Stimulated activated CD8-positive, alpha-beta memory T cell treated with anti-CD3 and anti-CD28 coated beads, Interleukin-7, amount 100 ng/mL, for 24 hours (primary cell): ENCODE measurements around the gene FSTL5.

Experiments used
- DNase-seq: peaks from one replicate; pipeline ENCODE4 v3.0.0-alpha.2; 2020; ENCODE audit warnings: low read depth

FSTL5 gene

DNA sequence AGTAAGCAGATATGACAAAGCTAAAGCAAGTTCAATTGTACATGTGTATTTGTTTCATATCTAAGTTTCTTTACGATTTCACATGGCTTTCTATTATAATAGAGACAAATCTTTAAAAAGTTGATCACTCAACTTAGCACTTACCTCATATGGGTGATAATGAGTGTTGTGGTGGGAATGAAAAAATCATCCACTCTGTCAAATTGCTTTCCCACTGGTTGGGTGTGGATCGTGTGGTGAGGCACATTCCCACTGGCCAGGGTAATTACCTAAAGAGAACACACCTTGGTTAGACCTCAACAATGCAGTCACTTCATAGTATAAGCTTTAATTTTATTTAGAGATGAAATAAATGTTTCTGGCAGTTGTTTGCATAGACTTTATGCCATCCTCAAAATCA is 708.9 kb downstream of the FSTL5 start:
- no peak for DNase-seq

DNA sequence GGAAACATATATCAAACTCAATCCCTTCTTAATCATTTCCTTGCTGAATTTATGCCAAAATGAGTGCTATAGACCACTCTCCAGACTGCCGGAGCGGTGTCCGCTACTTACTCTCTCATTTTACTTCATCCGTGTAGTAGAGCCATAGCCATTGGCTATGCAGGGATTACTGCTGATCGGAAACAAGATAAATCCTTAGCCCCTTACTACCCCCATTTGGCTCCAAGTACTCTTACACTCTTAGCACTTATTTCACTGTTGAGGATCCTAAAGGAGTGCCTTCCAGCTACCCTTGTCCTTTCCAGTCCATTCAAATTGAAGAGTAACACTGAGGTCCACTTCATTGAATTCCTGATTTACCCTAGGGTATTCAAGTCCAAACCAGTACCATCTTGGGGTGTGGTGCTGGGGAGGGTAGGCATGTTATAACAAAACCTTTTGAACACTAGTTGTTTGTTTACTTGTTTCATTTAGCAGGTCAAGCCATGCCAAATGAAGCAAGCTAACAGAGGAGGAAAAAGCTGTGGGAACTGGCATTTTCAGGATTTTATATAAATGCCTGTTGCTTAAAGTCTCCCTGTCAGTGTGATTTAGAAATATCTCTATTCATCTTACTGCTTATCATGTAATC is 715.1 kb downstream of the FSTL5 start:
- DNase-seq, result no peak

DNA sequence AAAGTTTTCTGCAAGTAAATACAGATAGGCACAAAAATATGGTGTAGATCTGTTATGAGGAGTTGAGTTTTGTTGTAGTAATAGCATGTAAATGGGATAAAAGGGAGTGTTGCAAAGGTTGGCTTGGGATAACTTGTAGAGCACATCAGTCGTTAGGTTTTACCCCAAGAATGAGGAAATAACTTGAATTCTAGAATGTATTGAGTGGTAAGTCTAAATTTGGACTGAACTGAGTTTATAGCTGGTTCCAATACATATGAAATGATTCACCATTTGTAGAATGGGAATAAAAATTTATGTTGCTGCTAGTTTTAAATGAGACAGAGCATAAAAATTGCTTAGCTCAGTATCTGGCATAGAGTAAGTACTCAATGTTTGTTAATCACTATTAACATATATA is 719.2 kb downstream of the FSTL5 start:
- DNase-seq, result no peak

DNA sequence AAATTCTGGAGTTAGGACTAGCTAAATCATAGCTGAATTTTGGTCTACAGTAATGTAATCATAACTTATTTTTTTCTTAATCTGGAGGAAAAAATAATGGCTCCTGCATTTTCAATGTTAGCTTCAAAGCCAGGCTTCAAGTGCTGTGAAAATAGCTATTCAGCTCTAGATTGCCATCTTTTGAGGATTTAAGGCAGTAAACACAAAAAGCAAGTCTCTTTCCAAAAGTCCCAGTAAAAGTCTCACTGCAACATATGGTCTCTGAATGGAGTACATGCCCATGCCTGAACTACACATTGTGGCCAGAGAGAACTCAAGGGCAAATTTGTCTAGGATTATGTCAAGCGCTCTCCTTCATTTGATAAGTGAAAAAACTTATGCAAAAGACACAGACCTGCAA is 720.9 kb downstream of the FSTL5 start:
- DNase-seq, result no peak

DNA sequence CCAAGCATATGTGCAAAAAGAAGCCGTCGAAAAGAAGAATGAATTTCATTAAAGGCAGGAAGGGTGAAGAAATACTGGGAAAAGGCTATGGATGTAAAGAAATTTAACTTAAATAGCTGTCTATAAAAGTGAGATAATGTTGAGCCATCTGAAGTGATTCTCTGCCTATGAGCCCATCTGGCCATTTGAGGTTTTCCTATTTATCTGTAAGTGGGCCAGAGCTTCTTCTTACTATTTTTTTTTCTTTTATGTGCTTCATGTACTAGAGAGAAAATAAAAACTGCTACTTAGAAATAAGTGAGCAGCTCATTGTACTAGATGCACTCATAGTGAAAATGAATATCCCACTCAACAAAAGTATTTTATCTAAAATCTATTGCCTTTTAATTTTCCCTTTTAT is 725.7 kb downstream of the FSTL5 start:
- DNase-seq, result no peak

DNA sequence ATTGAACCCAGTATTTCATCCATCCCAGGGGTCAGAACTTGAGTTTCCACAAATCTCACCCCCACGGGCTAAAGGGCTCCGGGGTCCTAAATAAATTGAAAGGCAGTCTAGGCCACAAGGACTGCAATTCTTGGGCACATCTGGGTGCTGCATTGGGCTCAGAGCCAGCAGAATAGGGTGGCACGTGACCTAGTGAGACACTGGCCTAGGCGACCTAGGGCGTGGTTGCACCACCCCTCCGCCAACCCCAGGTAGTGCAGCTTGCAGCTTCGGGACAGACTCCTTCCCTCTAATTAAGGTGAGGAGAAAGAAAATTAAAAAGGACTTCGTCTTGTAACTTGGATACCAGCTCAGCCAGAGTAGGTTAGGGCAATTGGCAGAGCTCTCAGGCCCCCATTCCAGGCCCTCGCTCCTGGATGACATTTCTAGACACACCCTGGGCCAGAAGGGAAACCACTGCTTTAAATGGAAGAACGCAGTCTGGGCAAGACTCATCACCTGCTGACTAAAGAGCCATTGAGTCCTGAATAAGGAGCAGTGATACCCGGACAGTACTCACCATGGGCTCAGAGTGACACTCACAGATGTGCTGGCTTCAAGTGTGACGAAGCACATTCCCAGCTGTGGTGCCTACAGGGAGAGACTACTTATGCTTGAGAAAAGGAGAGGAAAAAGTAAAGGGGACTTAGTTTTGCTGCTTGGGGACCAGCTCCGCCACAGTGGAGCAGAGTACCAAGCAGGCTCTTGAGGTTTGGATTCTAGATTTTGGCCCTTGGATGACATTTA is 735.4 kb downstream of the FSTL5 start:
- no peak for DNase-seq

DNA sequence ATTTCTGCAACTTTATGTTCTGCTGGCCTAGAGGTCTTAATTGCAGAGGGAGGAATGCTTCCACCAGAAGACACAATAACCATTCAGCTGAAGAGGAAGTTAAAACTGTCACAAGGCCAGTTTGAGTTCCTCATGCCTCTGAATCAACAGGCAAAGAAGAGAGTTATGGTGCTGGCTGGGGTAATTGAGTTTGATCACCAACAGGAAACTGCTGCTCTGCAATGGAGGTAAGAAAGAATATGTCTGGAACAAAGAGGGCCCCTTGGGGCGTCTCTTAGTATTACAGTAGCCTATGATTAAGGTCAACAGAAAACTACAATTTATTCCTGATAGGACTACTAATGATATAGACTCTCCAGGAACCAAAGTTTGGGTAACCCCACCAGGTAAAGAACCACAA is 744.0 kb downstream of the FSTL5 start:
- DNase-seq, result no peak

DNA sequence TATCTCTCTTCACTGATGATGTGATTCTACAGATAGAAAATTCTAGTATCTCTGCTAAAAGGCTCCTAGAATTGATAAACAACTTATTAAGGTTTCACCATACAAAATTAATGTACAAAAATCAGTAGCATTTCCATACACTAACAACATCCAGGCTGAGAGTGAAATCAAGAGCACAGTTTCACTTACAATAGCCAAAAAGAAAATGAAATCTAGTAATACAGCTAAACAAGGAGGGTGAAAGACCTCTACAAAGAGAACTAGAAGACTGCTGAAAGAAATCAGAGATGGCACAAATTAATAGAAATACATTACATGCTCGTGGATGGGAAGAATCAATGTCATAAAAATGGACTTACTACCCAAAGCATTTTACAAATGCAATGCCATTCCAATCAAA is 751.9 kb downstream of the FSTL5 start:
- no peak for DNase-seq

DNA sequence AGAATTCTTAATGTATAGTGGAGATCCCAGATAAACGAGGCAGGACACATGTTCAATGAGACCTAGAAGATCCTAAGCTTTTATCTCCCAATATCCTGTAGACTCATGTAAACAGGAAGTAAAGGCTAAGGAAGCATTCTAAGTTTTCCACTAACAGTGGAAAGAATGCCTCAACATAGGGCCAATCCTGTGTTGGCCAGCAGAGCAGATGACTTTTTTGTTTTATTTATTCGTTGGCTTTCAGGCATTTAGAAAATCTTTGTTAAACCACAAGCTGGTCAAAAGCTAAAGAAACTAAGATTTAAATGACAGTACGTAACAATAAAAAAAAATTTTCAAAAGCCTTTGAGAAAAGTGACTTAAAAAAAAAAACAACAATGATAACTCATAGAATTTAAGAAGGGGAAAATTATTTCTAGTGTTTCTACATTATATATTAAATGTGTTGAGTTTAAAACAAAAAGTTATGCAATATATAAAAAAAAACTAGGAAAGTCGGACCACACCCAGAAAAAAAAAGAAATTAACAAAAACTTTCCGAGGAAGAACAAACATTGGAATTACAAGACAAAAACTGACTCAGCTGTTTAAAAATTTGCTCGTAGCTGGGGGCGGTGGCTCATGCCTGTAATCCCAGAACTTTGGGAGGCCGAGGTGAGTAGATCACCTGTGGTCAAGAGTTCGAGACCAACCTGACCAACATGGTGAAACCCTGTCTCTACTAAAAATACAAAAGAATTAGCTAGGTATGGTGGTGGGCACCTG is 759.3 kb downstream of the FSTL5 start:
- DNase-seq, result no peak

DNA sequence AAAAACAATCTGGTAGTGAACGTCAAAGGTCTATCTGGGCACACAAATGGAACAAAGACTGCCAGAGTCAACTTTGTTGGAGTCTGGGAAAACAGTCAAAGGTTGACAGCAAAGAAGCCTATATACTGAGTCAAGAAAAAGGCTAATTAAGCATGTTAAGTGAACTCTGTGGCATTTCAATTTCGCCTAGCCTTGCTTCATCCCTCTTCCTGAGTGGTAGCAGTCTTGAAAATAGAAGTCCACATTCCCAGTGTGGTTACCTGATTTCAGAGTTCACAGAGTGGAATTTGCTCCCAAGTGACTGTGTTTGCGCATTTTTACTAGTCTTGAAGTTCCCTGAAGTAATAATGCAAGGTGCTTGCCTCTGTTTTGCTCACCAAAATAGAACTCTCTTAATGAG is 760.0 kb downstream of the FSTL5 start:
- DNase-seq, result no peak

DNA sequence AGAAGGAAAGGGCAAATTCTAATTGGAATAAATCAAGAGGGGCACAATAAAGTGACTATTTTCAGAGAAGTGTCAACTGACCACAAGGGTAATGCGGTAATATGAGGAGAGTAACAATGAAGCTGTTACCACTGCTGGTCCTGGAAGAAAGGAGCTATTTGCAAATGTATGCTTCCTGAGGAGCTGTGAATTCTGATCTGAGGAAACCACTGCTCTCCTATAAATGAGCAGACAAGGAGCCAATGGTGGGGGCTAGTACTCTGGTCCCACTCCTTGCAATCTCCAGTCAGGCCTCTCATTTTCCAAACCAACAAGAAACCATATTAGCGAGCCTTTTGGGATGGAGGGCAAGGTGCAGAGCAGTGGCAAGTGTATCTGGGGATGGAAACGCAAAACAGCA is 770.2 kb downstream of the FSTL5 start:
- DNase-seq, result no peak

DNA sequence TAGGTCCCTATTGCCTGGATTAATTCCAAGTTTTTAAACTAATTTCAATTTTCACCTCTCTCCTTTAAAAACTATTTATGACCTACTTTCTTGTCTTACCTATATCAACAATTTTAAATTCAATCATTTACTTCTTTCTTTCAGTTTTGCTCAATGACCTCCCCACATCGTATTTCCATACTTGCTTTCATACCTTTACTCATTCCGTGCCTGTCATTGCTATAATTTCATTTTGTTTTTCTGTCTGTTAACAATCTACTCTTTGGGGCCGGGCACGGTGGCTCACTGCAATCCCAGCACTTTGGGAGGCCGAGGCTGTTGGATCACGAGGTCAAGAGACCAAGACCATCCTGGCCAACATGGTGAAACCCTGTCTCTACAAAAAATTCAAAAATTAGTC is 781.1 kb downstream of the FSTL5 start:
- no peak for DNase-seq

DNA sequence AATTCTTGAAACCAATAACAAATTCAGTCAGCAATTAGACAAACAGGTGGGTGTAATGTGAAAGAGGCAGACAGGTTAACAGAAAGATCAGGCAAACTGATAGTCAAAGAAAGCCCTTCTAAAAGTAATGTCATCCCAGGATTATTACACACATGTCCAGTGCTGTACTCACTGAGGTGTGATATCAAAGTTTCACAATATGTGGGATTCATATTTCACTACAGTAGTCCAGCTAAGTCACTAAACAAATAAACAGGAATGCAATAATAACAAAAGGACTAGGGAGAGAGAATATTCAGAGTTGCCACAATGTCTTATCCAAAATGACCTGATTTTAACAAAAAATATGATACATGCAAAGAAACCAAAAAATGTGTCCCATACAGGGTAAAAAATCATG is 787.5 kb downstream of the FSTL5 start:
- DNase-seq, result no peak

DNA sequence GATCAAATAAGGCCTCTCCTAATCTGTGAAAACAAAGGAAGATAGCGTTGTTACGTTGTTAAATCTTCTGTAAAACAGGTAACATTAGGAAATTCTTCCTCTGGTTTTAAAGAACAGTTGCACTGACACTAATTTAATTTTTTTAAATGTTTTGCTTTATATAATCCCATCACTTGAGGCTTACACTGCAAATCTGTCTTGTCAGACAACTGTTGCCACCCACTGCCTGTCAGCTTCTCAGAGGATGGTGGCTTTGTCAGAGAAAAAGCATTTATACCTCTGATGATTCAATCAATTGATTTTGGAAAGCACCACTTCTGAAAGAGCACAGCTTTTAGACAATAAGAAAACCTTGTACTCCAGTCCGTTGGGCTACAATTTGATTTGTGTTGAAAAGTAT is 799.1 kb downstream of the FSTL5 start:
- no peak for DNase-seq

DNA sequence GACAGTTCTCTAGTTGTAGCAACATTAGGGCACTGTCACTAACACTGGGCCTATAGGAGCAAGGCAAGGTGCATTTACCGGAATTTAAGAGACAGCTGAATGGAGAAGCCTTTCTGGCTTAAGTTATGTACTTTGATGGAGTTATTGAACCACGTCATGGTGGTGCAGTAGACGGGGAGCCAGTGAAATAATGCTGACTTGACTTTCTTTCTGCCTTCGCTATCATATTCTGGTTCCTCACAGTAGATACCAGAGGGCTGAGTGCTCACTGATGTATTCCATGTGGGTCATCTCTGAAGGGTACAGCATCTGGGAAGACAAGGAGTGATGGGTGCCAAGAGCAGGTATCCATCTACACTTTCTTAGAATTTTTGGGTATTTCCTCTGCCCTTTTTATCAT is 802.8 kb downstream of the FSTL5 start:
- DNase-seq, result no peak

DNA sequence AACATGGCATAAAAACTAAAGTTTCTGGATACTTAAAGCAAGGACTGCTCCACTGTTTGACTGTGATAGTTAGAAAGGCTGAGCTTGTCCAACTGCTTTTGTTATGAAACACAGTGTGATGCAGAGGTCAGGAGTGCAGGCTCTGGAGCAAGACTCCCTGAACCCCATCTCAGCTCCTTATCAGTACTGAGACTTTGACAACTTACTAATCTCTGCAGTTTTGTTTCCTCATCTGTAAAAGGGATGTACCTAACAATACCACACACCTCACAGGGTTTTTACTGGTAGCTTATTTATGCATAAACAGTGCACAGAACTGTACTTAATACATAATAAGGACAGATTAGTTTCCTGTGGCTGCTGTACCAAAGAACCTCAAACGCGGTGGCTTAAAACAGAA is 804.3 kb downstream of the FSTL5 start:
- DNase-seq, result no peak

DNA sequence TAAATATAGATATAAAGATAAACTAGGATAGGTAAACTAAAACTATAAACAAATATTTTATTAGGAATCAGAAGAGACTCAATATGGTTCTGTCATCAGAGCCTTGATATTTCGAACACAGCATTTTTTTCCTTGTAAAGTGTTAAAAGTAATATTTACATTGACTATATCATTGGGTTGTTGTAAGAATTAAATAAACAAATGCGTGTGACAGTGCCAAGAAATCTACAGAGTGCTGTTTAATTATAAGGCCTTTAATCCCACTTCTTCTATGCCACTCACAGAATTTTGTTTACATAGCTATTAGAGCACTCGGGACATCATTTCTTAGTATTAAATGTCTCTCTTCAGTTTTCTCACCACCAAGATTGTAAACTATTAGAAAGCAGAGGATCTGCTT is 807.4 kb downstream of the FSTL5 start:
- DNase-seq, result no peak

DNA sequence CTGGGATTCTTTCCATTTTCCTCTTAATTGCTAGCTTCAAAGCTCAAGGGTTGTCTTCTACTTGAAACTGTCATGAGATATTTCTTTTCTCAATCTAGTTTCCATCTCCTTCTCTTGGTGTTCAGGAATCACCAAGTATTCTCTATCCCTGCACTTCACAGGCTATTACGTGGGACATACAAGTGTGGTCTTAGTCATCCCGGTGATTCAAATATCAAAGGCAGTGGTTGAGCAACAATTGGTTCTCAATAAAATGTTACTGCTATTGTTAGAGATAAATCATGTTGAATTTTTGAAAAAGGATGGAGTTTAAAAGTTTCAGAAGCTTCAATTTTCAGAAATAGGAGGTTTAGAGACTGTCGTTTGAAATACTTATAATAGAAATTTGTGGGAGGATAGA is 812.9 kb downstream of the FSTL5 start:
- no peak for DNase-seq

DNA sequence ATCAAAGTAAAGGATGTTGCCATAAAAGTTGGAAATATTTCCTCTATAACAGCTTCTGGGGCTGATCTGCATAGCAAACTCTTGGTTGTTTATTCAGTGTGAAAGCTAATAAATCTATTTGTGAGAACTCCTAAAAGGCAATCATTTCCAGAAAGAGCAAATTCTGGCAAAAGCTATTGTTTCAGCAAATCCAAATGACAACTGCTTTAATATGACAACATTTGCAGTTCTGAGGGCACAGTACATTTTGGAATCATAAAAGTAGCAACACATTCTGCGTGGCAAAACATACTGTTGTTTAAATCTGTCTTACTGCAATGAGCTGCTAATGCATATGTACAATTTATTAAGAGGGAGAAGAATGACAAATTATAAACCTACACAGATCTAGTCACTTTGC is 818.1 kb downstream of the FSTL5 start:
- no peak for DNase-seq

DNA sequence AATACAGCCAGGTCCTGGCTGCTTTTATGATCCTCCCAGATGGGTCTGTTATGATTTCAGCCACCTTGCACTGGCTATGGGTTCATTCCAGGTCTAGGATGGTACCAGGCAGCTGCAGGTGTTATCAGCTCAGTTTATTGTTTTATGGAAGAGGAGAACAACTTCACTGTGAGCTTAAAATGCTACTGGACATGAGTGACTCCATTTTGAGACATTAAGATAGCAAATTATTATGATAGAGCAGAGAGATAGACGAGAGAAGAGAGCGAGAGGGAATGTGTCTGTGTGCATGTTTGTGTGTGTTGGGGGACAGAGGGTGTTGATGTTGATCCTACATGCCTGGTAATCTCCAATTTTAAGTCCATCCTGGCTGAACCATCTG is 820.2 kb downstream of the FSTL5 start:
- no peak for DNase-seq

DNA sequence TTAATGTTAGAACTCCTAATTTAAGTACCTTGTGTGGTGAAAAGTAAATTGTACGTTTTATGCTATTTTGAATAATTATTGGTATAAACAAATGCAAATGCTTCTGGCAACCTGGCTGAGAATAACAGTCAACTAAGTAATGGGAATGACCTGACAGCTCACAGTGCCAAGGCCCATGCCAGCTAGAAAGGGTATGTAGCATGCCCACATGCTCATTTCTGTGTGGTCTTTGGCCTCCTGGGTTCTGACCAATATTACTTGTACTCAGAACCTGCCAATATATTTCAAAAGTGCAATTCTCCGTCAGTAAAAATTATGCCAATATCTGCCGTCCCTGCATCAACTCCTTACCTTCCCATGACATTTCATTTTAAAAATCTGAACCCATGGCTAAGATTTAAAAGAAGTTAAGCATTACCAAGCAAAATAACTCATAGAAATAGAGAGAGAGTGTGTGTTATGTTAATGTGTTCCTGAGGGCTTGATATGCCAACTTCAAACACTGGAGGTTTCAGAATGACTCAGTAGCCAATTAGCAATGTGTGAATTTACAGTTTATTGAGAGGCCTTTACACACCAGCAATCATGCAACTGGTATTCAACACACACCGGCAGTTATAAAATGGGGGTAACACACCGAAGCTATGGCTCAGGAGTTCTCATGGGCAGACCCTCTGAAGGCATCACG is 820.8 kb downstream of the FSTL5 start:
- DNase-seq, result no peak

DNA sequence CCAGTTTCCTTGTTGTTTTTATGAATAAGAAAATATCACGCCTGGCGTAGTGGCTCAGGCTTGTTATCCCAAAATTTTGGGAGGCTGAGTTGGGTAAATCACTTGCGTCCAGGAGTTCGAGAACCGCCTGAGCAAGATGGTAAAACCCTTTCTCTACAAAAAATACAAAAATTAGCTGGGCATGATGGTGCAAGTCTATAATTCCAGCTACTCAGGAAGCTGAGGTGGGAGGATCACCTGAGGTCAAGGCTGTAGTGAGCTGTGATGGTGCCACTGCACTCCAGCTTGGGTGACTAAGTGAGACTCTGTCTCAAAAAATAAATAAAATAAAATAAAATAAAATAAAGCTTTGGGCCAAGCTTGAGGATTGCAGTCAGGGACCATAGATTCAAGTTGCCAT is 827.2 kb downstream of the FSTL5 start:
- DNase-seq, result no peak

DNA sequence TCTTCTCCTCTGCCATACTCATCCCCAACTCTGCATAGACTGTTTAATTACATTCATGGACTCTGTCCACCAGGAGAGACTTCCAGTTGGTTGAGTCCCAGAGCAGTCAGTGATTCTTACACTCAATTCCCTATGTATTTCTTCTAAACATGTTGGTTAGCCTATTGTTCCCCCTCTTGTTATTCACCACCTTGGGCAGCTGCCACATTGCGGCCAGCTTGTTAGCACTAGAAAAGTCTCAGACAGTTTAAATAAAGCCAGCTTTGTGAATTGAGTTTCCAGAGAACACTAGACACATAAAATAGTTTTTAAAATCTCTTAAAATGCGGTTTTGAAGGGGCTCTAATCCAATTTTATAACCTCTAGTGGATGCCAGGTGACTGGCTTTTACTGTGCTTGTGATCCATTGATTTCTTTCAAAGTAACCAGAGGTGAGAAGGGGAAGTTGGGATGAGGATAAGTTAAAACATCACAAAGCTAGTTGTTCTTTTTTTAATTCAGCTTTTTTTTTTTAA is 827.7 kb downstream of the FSTL5 start:
- DNase-seq, result no peak
